Stimulated activated CD8-positive, alpha-beta memory T cell treated with anti-CD3 and anti-CD28 coated beads, Interleukin-12 subunit alpha, Interleukin-12 subunit beta, amount 100 ng/mL, for 24 hours (primary cell): Measurements from ENCODE around the gene DGKD.

ENCODE experiments used
- DNase-seq: peaks from one replicate; pipeline ENCODE4 v3.0.0-alpha.2; 2020; ENCODE audit errors: extremely low read depth

DGKD gene

GRCh38 chr2:233336541-233336940 is 17.8 kb upstream of the DGKD start:
- DNase-seq: no peak

- no peak for DNase-seq
These were observed 16.2 kb upstream of the DGKD start for GRCh38 chr2:233338046-233338445.

- DNase-seq: no peak
These were observed 15.4 kb upstream of the DGKD start for GRCh38 chr2:233338812-233339368.

DNA sequence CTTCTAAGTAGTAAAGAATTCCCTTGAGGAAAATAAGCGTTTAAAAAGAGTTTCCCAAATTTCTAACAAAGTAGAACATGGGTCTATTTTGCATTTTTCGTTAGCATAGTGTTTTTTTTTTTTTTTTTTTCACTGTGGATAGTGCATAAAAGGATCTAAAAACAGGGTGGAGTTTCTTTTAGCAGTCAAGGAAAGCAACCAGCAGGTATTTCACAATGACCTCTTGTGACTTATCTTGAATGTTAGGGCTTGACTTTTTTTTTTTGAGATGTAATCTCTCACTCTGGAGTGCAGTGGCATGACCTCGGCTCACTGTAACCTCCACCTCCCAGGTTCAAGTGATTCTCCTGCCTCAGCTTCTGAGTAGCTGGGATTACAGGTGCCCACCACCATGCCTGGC is 14.9 kb upstream of the DGKD start:
- DNase-seq: no peak

DNA sequence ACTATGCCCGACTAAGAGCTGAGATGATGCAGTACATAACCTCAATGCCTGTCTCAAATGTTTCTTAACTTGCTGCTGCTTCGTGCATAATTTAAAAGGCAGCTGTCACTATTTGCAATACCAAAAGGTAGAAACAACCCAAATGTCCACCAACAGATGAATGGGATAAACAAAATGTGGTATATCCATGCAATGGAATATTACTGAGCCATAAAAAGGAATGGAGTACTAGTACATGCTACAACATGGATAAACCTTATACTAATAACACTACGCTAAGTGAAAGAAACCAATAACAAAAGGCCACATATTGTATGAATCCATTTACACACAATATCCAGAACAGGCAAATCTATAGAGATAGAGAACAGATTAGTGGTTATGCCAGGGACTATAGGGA is 13.0 kb upstream of the DGKD start:
- DNase-seq: no peak

DNA sequence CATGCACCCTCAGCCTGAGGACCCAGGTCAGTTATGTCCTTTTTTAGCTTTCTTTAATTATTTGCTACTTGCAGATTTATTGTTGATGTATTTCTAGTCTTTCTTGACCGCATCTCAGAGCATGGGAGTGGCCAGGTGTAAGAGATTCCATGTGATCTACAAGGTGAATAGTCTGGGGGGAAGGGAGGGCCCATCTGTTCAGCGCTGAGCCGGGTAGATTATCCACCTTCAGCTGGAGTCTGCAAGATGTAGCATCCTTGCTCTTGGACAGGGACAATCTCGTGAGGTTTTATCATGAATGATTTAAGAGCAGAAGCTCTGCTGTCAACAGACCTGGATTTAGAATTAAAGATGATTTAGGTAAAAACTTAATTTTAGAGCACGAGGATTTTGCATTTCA is 12.0 kb upstream of the DGKD start:
- DNase-seq: no peak

- DNase-seq: no peak
These were observed 11.1 kb upstream of the DGKD start for GRCh38 chr2:233343171-233343705.

DNA sequence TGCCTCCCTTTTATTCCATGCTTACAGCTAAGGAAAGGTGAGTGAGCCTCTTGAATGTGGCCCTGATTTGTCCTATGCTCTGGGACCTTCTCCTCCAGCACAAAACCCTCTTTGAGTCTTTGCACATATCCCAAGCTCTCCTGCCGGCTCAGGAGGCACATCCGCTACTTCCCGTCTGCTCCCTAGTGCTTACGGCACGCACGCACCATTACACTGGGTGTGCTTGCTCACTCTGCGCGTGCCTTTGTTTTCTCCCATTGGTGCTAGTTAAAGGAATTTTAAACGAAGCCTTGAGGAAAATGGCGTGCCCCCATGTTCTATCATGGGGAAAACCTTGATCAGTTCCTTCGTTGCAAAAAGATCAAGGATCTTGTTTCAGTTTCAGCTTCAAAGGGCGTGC is 7.9 kb upstream of the DGKD start:
- no peak for DNase-seq

DNA sequence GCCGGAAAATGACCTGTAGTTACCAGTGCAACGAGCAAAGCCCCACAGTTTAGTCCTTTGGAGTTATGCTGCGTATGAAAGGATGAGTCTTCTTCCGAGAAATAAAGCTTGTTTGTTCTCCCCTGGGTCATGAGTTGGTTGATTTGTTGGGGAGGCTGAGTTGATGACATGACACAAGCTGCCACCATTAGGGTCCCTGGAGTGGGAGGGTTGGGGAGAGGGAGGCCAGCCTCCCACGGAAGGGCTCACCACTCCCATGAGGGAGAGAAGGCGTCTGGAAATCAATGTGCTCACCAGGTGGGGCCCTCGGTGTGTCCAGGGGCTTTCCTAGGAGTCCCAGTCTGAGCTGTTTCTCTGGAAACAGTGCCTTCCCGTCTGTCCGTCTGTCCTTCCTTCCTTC is 7.4 kb upstream of the DGKD start:
- no peak for DNase-seq

GRCh38 chr2:233349005-233349998 is 5.0 kb upstream of the DGKD start:
- DNase-seq: no peak

- no peak for DNase-seq
These were observed 3.6 kb upstream of the DGKD start for GRCh38 chr2:233350708-233351107.

DNA sequence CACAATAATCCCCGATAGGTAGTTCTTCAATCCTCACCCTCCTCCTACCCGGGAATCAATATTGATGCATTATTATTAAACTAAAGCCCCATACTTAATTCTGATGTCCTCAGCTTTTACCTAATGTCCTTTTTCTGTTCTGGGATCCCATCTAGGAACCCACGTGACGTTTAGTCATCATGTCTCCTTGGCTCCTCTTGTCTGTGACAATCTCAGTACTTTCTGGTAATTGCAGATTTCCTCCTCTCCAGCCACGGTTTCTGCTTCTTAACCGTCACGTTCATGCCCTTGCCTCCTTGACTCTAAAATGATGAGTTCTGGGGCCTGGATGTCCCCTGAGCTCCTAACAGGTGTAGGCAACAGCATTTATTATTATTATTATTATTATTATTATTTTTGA is 2.9 kb upstream of the DGKD start:
- DNase-seq: no peak

- no peak for DNase-seq
These were observed 2.0 kb upstream of the DGKD start for GRCh38 chr2:233352141-233352842.

GRCh38 chr2:233353101-233353768 is 1.1 kb upstream of the DGKD start:
- DNase-seq: no peak

- DNase-seq: no peak
These were observed 218 bp downstream of the DGKD start for GRCh38 chr2:233354500-233354924.

DNA sequence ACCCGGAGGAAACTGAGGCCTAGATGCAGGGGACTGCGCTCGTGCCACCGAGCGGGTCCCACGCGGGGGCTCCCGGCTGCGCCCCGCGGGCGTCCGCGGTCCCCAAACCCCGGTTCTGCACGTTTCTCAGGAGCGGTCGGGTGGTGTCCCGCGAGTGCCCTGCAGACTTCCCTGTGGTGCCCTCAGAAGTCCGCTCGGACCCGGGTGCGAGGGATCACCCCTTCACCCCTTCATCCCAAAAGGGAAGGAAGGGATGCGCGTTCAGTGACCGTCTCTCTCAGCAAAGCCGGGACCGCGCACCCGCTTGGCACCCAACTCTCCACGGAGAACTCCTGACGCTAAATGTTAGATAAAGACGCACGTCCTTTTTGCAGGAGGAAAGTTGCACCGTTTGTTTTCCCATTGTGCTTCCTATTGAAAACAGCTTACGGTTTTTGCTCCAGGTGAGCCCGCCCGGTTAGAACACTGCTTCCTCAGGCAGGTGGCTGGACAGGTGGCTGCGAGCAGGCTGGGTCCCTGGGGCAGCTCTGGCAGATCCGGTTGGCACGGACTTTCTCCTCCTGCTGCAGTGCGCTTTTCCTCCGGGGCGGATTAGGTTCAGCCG is 779 bp downstream of the DGKD start:
- DNase-seq: no peak

- DNase-seq: no peak
These were observed 1.6 kb downstream of the DGKD start for GRCh38 chr2:233355916-233356315.

- no peak for DNase-seq
These were observed 2.4 kb downstream of the DGKD start for GRCh38 chr2:233356546-233357308.

DNA sequence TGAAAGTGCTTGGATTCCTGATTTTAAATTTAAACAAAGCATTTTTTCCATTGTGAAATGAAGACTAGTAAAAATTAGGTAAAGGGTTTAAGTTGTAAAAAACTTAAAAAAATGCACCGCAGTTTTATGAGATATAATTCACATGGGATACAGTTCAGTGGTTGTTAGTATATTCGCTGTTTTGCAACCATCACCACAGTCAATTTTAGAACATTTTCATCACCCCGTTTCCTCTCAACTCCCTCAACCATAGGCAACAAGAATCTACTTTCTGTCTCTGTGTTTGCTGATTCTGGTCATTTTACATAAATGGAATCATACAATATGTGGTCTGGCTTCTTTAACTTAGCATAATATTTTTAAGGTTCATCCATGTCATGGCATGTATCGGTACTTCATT is 4.0 kb downstream of the DGKD start:
- DNase-seq: no peak

DNA sequence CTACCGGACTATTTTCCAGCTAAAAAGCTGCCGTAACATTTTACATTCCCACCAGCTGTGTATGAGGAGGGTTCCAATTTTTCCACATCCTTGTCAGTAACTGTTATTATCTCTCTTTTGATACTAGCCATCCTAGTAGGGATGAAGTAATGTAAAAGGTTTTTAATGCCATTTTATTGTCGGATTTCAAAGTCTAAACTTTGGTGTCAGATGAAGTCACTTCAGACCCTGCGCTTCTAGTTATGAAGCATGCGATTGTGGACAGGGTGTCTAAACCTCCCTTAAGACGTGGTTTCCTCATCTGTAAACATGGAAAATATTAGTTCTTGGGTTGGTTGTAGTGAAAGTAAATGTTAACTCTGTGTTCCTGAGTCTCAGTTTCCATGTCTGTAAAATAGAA is 4.7 kb downstream of the DGKD start:
- no peak for DNase-seq

GRCh38 chr2:233359823-233360222 is 5.5 kb downstream of the DGKD start:
- DNase-seq: no peak
